ENCODE measurements around the gene SCLT1. TPM values are rescaled to one million over a fixed set of nuclear protein-coding genes. Genes with fewer than 3 reads are reported as not detected.

SCLT1 gene
- polyA plus RNA-seq, 1 donor from 2014 or later = 12.8 TPM

- Histone ChIP-seq H3K27ac (ENCODE audit: low read length) (no peak overlapping the region), H3K36me3 (ENCODE audit: insufficient read depth, low read length) (no peaks in the 10 kb centered on the region), H3K4me2 (ENCODE audit: low read length) (no peak overlapping the region), H3K27me3 (ENCODE audit: insufficient read depth, low read depth, low read length) (no peaks in the 10 kb centered on the region), H3K9me3 (ENCODE audit: low read length) (no peaks in the 10 kb centered on the region), H2AFZ (ENCODE audit: low read depth, low read length) (no peak overlapping the region), H3K9me2 (ENCODE audit: insufficient read depth, low read length) (no peaks in the 10 kb centered on the region), H4K20me1 (ENCODE audit: insufficient read depth) (no peaks in the 10 kb centered on the region), H3K9ac (ENCODE audit: low read length) (no peak overlapping the region), H3K79me2 (replicated peaks; ENCODE audit: insufficient read depth, low read length) (no peaks in the 10 kb centered on the region), H3K4me3 (ENCODE audit: low read length) (no peak overlapping the region), H3F3A (ENCODE audit: insufficient read depth, low read length, poor library complexity, severe bottlenecking) (no peaks in the 10 kb centered on the region)
- no peak for TF ChIP-seq RAD21 (conservative IDR thresholded peaks at IDR 0.05)
- TF ChIP-seq CTCF (IDR thresholded peaks at IDR 0.05; ENCODE audit: poor library complexity, severe bottlenecking) = no peak
- no peak for TF ChIP-seq EZH2 (IDR thresholded peaks at IDR 0.05; ENCODE audit: borderline replicate concordance, insufficient read depth, low read length, poor library complexity, severe bottlenecking)
- no peak for TF ChIP-seq MXI1 (conservative IDR thresholded peaks at IDR 0.05; ENCODE audit: poor library complexity, severe bottlenecking)
- TF ChIP-seq EP300 (conservative IDR thresholded peaks at IDR 0.05; ENCODE audit: poor library complexity, severe bottlenecking) = no peak
- TF ChIP-seq REST (IDR thresholded peaks at IDR 0.05; ENCODE audit: borderline replicate concordance) = no peak
- TF ChIP-seq TAF1 (IDR thresholded peaks at IDR 0.05; ENCODE audit: low read depth) = no peak
- no peak for TF ChIP-seq SMC3 (conservative IDR thresholded peaks at IDR 0.05; ENCODE audit: poor library complexity)
- TF ChIP-seq POLR2AphosphoS5 (IDR thresholded peaks at IDR 0.05) = no peak
Observed at GRCh38 chr4:129046055-129046959, 47.0 kb downstream of the SCLT1 start.

GRCh38 chr4:129043523-129043922 lies 49.8 kb downstream of the SCLT1 start:
- H3K27me3 ChIP-seq (ENCODE audit: insufficient read depth, low read depth, low read length) = no peaks in the 10 kb centered on the region
- H3K9ac ChIP-seq (ENCODE audit: low read length) = no peak overlapping the region
- no peak overlapping the region for H3K4me3 ChIP-seq (ENCODE audit: low read length)
- no peaks in the 10 kb centered on the region for H4K20me1 ChIP-seq (ENCODE audit: insufficient read depth)
- no peak overlapping the region for H3K27ac ChIP-seq (ENCODE audit: low read length)
- no peaks in the 10 kb centered on the region for H3K9me3 ChIP-seq (ENCODE audit: low read length)
- H3K9me2 ChIP-seq (ENCODE audit: insufficient read depth, low read length) = no peaks in the 10 kb centered on the region
- no peak for TF ChIP-seq REST (IDR thresholded peaks at IDR 0.05; ENCODE audit: borderline replicate concordance)
- no peak for TF ChIP-seq RAD21 (conservative IDR thresholded peaks at IDR 0.05)
- no peak for TF ChIP-seq MXI1 (conservative IDR thresholded peaks at IDR 0.05; ENCODE audit: poor library complexity, severe bottlenecking)
- TF ChIP-seq POLR2AphosphoS5 (IDR thresholded peaks at IDR 0.05) = no peak
- TF ChIP-seq EP300 (conservative IDR thresholded peaks at IDR 0.05; ENCODE audit: poor library complexity, severe bottlenecking) = no peak
- TF ChIP-seq SMC3 (conservative IDR thresholded peaks at IDR 0.05; ENCODE audit: poor library complexity) = no peak
- no peak for TF ChIP-seq EZH2 (IDR thresholded peaks at IDR 0.05; ENCODE audit: borderline replicate concordance, insufficient read depth, low read length, poor library complexity, severe bottlenecking)
- no peak for TF ChIP-seq CTCF (IDR thresholded peaks at IDR 0.05; ENCODE audit: poor library complexity, severe bottlenecking)
- no peak for TF ChIP-seq TAF1 (IDR thresholded peaks at IDR 0.05; ENCODE audit: low read depth)
- no peak overlapping the region for H3K4me2 ChIP-seq (ENCODE audit: low read length)
- no peaks in the 10 kb centered on the region for H3F3A ChIP-seq (ENCODE audit: insufficient read depth, low read length, poor library complexity, severe bottlenecking)
- no peak overlapping the region for H2AFZ ChIP-seq (ENCODE audit: low read depth, low read length)
- H3K36me3 ChIP-seq (ENCODE audit: insufficient read depth, low read length) = no peaks in the 10 kb centered on the region
- H3K79me2 ChIP-seq (replicated peaks; ENCODE audit: insufficient read depth, low read length) = no peaks in the 10 kb centered on the region

All from neural cell (in vitro differentiated cells).